IPS-18a (cell line): ENCODE results near the gene P2RY12.
A peak's percentile ranks its signal among the peaks of the same experiment; 100 is the strongest.

ENCODE experiments used
- H3K27ac ChIP-seq: one replicate; pipeline ENCODE4 v1.5.1; 2013; ENCODE audit warnings: low read length
- H3K27me3 ChIP-seq: one replicate; pipeline ENCODE4 v1.6.1; 2013; ENCODE audit warnings: mild to moderate bottlenecking, low read length; ENCODE audit not compliant: control insufficient read depth, insufficient read depth
- H3K36me3 ChIP-seq: one replicate; pipeline ENCODE4 v1.6.1; 2013; ENCODE audit warnings: low read depth, low read length; ENCODE audit not compliant: control insufficient read depth
- H3K4me1 ChIP-seq: one replicate; pipeline ENCODE4 v1.6.1; 2013; ENCODE audit warnings: low read depth, low read length; ENCODE audit not compliant: control insufficient read depth
- H3K4me3 ChIP-seq: one replicate; pipeline ENCODE4 v1.5.1; 2013; ENCODE audit warnings: low read length
- H3K9ac ChIP-seq: one replicate; pipeline ENCODE4 v1.6.1; 2013; ENCODE audit warnings: mild to moderate bottlenecking, low read length, moderate library complexity
- H3K9me3 ChIP-seq: one replicate; pipeline ENCODE4 v1.6.1; 2013; ENCODE audit warnings: low read depth, low read length; ENCODE audit not compliant: control insufficient read depth

P2RY12 gene

DNA sequence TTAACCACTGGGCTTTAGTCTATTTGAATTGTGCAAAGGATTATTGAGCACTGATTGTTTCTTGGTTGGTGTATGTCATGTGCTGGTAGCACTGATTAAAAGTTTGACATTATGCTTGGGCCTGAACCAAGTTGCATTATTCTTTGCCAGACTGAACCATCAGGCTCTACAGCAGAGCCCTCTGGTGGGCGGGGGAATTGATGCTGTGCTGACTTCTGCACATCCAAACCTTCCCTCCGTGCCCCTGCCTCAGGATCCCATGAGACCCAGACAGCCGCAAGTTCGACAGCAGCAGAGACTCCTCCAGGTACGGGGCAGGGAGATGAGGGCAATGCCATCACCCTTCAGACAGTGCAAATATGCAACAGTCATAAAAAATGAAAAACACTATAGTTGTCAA, 28.4 kb upstream of the P2RY12 start:
- no peak overlapping the region for H3K4me3 ChIP-seq
- H3K4me1 ChIP-seq, result no peaks in the 10 kb centered on the region
- H3K27ac ChIP-seq, result no peak overlapping the region
- no peaks in the 10 kb centered on the region for H3K36me3 ChIP-seq
- no peaks in the 10 kb centered on the region for H3K27me3 ChIP-seq
- no peak overlapping the region for H3K9ac ChIP-seq
- no peaks in the 10 kb centered on the region for H3K9me3 ChIP-seq

DNA sequence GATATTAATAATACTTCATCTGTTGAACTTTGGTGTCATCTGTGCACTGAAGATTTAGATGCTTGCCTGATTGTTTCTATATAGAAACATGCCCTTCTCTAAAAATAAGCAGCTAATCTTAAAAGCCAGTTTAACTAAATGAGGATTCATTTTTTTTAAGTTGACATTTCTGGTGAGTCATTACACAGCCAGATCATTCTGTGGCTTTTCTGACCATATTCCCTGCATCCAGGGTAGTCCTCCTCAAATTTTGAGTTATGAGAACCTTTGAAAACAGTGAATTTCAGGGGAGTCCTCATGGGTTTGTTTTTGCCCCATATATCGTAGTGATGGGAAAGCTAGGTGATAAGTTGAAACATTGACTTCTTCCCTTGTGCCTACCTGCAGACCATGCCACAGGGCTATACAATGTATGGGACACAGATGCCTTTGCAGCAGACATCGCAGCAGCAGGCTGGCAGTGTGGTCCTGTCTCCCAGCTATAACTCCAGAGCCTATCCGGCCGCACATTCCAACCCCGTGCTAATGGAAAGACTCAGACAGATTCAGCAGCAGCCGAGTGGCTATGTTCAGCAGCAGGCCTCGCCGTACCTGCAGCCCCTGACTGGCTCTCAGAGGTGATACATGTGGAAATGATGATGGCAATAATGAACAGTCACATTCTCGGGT, 26.5 kb upstream of the P2RY12 start:
- Histone ChIP-seq H3K4me3 (no peak overlapping the region), H3K4me1 (no peaks in the 10 kb centered on the region), H3K27me3 (no peaks in the 10 kb centered on the region), H3K9ac (no peak overlapping the region), H3K36me3 (no peaks in the 10 kb centered on the region), H3K27ac (no peak overlapping the region), H3K9me3 (no peaks in the 10 kb centered on the region)

DNA sequence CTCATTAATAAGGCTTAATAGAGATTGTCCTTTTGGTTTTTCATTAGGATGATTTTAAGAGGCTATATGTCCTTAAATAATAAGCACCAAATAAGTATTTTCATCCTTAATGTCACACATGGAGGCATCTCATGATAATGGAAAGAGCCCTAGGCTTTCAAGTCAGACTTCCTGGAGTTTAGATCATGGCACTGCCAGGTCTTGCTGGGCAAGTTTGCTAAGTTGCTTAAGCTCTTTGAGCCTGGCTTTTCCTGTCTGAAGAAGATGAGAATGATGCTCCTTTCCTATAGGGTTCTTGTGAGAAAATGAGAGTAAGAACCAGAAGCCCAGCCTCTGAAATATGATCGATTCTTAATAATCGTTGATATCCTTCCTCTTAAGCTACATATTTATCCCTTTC, 23.4 kb upstream of the P2RY12 start:
- no peak overlapping the region for H3K27ac ChIP-seq
- H3K9ac ChIP-seq, result no peak overlapping the region
- H3K9me3 ChIP-seq, result no peaks in the 10 kb centered on the region
- no peaks in the 10 kb centered on the region for H3K27me3 ChIP-seq
- no peaks in the 10 kb centered on the region for H3K36me3 ChIP-seq
- no peaks in the 10 kb centered on the region for H3K4me1 ChIP-seq
- H3K4me3 ChIP-seq, result no peak overlapping the region

DNA sequence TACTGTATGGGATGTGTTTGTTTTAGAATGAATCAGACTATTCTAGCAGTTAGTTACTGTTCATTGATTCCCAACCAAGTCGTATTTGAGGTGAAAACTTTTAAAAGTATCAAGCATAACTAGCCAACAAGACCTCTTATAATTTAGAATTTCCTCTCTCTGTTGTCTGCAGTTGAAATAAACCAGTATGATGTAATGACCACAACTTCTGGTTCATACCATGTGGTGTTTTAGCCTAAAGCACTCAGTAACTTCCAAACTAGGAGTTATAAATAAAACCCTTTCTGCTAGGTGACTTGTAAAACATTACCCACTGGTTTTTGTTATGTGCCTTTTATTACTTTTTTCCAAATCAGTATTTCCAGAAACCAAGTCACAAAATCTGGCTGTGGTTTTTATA, 19.8 kb upstream of the P2RY12 start:
- peaks cover 4% of the 10 kb centered on the region for H3K4me1 ChIP-seq

DNA sequence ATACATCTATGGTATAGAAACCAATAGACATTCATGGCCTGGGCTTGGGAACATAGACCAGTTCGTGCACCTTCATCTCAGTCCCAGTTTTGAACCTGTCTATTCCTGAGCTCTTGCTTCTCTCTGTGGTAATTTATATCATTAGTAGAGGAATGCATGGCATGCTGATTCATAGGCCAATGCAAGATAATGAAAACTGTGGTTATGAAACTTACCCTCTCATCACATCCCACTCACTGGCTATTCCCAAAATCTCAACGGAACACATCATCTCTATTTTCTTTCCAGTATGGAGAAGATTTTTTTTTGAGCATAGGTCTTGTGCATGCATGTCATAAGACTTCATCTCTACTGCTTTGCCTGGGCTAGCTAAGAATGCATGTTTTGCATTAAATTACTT, 18.7 kb upstream of the P2RY12 start:
- no peak overlapping the region for H3K4me3 ChIP-seq
- H3K27me3 ChIP-seq, result no peaks in the 10 kb centered on the region
- H3K9me3 ChIP-seq, result no peaks in the 10 kb centered on the region
- no peaks in the 10 kb centered on the region for H3K36me3 ChIP-seq
- H3K27ac ChIP-seq, result no peak overlapping the region
- H3K4me1 ChIP-seq, result peaks cover 5% of the 10 kb centered on the region
- H3K9ac ChIP-seq, result no peak overlapping the region

More for the DNA sequence above, 19.8 kb upstream of the P2RY12 start:
- no peaks in the 10 kb centered on the region for H3K9me3 ChIP-seq
- H3K36me3 ChIP-seq, result no peaks in the 10 kb centered on the region
- no peak overlapping the region for H3K27ac ChIP-seq
- H3K27me3 ChIP-seq, result no peaks in the 10 kb centered on the region
- H3K9ac ChIP-seq, result no peak overlapping the region
- H3K4me3 ChIP-seq, result no peak overlapping the region

DNA sequence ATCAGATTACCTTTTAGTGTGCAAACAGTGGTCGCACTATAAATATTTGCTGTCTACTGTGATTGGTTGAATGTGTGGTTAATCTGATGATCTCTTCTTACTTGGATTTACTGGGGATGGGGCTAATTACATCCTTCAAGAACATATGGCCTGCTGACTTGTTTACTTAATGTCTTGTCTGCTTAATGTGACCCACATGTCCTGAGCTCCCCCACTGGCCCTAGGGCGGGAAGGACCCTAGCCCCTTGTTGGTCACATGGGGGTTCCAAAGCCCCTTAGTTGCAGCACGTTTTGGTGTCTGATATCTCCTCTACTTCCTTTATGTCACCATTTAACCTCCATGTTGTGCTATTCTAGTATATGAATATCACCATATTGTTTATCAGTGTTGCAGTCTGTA, 17.8 kb upstream of the P2RY12 start:
- H3K27me3 ChIP-seq, result no peaks in the 10 kb centered on the region
- H3K9ac ChIP-seq, result no peak overlapping the region
- no peak overlapping the region for H3K27ac ChIP-seq
- H3K36me3 ChIP-seq, result no peaks in the 10 kb centered on the region
- H3K4me3 ChIP-seq, result no peak overlapping the region
- H3K4me1 ChIP-seq, result peaks cover 5% of the 10 kb centered on the region
- H3K9me3 ChIP-seq, result no peaks in the 10 kb centered on the region

DNA sequence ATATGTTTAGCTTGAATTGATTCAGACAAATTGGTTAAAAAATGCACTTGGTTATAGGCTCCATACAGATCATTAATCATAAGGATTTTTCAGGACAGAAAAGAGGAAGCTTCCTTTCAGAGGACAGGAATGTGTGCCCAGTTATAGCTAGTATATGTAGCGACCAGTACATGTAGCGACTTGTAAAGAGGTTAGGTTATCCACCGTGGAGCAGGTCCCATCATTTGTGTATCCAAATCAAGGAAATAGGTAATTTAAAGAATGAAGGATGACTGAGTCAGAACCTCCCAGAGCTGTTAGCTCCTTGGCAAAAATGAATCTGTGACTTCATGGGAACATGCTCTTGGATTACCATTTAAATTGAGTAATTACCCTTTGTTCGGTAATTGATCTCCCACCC, 15.8 kb upstream of the P2RY12 start:
- Histone ChIP-seq H3K27me3 (no peaks in the 10 kb centered on the region), H3K27ac (no peak overlapping the region), H3K9me3 (no peaks in the 10 kb centered on the region), H3K36me3 (no peaks in the 10 kb centered on the region), H3K4me3 (no peak overlapping the region), H3K9ac (no peak overlapping the region), H3K4me1 (peaks cover 5% of the 10 kb centered on the region)

DNA sequence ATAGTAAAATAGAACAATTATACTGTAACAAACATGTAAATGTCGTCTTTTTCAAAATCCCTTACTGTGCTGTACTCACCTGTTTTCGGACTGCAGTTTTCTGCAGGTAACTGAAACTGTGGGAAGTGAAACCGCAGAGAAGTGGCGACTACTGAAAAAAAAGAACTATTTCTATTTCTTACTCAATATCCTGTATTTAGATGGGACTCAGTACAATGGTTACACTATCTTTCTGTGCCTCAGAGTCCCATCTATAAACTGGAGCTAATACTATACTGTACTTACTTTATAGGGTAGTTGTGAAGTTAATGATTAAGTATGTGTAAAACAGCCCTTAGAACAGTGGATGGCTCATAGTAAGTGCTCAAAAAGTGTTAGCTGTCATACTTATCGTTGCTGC, 14.3 kb upstream of the P2RY12 start:
- Histone ChIP-seq H3K4me3 (no peak overlapping the region), H3K27me3 (no peaks in the 10 kb centered on the region), H3K36me3 (no peaks in the 10 kb centered on the region), H3K9ac (no peak overlapping the region), H3K4me1 (peaks cover 18% of the 10 kb centered on the region), H3K27ac (no peak overlapping the region), H3K9me3 (no peaks in the 10 kb centered on the region)

DNA sequence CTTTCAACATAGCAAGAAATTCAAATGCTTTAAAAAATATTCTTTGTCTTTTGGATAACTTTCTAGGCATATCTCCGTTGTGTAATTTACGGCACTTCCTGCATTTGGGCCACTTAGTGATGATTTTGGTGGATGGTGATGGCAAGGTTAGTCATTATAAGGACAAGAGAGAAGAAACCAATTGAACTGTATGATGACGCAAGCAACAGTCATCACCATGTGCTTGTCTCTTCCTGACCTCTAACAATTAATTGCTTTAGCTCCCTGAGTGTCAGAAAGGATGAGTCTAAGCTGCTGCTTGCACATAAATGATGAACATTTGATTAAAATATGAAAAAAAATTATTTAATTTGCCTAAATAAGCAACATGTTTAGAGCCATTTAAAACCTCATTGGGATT, 11.3 kb upstream of the P2RY12 start:
- H3K4me3 ChIP-seq, result no peak overlapping the region

DNA sequence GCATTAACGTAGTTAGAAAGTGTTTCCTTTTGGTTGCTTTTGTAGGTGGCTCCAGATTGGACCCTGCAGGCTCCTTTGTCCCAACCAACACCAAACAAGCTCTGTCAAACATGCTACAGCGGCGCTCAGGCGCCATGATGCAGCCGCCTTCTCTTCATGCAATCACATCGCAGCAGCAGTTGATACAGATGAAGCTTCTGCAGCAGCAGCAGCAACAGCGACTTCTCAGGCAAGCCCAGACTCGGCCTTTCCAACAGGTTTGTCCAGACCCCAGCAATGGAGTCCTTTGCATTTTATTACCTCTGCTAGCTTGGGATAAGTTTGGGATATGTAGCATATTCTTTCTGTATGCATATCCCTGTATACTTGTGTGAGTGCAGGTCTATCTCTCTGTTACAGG, 10.1 kb upstream of the P2RY12 start:
- H3K9me3 ChIP-seq, result no peaks in the 10 kb centered on the region
- peaks cover 28% of the 10 kb centered on the region for H3K4me1 ChIP-seq
- no peak overlapping the region for H3K4me3 ChIP-seq
- no peak overlapping the region for H3K27ac ChIP-seq
- no peaks in the 10 kb centered on the region for H3K27me3 ChIP-seq
- H3K36me3 ChIP-seq, result no peaks in the 10 kb centered on the region
- H3K9ac ChIP-seq, result no peak overlapping the region

More for the DNA sequence above, 11.3 kb upstream of the P2RY12 start:
- peaks cover 28% of the 10 kb centered on the region for H3K4me1 ChIP-seq
- no peaks in the 10 kb centered on the region for H3K27me3 ChIP-seq
- H3K9me3 ChIP-seq, result no peaks in the 10 kb centered on the region
- H3K27ac ChIP-seq, result no peak overlapping the region
- H3K9ac ChIP-seq, result no peak overlapping the region
- no peaks in the 10 kb centered on the region for H3K36me3 ChIP-seq

DNA sequence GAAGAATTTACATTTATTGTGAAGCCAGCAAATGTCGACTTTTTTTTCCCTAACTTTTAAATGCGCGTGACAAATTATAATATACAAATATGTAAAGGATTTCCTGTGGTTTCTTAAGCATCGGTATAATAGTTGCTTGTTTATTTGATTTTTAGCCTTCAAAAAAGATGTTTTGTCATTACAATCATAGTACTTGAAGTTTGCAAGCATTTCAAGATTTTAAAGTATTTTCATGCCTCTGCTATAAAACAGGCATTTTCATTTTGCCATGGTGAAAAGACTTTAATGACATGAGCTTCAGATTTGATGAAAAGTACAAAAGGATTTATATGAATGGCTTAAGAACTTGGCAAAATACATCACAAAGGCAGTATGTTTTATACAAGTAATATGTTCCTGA, 9.4 kb upstream of the P2RY12 start:
- no peaks in the 10 kb centered on the region for H3K36me3 ChIP-seq
- H3K4me1 ChIP-seq, result peaks cover 23% of the 10 kb centered on the region
- H3K27me3 ChIP-seq, result no peaks in the 10 kb centered on the region
- no peak overlapping the region for H3K9ac ChIP-seq
- H3K9me3 ChIP-seq, result no peaks in the 10 kb centered on the region
- H3K4me3 ChIP-seq, result peak overlapping the region; percentile 36
- H3K27ac ChIP-seq, result peak overlapping the region; percentile 54

DNA sequence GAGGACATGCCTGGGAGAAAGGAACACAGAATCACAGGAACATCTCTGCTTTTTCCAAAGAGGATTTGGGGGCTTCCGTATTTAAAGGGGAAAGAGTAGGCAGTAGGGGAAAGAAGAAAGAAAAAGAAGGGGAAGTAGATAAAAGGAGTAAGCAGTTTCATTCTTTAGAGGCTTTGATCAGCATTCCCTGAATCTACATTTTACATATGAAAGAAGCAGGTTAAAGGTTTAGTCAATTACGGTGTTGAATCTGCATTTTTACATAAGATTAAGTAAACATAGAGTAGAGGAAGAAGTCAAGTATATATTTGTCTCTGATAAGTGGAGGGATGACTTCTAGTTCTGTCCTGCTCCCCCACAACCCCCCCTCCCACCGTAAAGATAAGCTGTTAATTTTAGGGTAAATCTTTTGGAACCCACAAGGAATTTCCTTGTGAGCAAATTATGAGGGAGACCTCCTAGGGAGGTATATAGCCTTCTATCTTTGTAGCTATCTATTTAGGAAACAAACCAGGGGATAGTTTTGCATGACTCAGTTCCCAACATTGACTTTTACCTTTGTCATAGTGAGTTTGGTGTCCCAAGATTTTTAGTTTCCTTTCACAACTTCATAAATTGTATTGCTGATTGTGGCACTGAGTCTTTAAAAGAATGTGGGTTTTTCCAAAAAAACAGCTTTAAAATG, 8.7 kb upstream of the P2RY12 start:
- Histone ChIP-seq H3K4me1 (peaks cover 23% of the 10 kb centered on the region), H3K4me3 (peak overlapping the region; percentile 36), H3K36me3 (no peaks in the 10 kb centered on the region), H3K27ac (peak overlapping the region; percentile 54), H3K27me3 (no peaks in the 10 kb centered on the region), H3K9me3 (no peaks in the 10 kb centered on the region), H3K9ac (peak overlapping the region; percentile 9)
